ENCODE data around the gene ATF4.
"Not testable (repeated sequence)": the region's sequence is repeated elsewhere in the genome, so short reads cannot be mapped to it uniquely, and the experiment has no call there.

The ATF4 gene

GRCh38 chr22:39514373-39514973 is 5.9 kb upstream of the ATF4 start:
- DNase-seq = no peak

DNA sequence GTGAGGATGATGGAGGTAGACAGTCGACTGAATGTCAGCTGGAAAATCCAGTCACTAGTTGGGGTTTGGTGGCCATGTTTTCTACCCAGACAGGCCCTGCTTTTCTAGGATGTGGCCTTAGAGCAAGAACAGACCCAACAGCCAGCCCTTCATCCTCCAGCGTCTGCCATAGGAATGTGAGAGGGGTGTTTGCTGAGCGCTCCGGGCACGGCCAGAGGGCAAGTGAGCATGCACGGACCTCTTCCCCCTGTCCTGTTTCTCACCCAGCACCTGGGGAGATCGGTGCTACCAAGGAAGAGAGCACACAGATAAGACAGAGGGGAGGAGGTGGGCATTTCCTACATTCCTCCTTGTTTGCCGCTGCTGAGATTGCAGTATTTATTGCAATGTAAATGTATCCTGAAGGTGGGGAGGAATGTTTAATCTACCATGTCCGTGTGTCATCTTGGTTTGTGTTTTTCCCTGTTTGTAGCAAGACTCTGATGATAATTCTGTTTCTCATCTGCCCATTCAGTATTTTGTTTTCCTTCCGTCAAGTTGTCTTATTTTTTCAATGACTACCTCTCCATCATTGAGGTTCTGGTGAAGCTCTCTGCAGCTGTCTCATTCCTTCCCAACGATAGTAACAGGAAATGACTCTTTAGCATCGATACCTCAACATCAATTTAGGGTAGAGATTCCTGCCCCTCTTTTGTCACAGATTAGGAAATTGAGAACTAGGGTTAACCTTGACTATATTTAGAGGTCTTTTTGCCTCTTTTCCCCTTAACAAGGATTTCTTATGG is 4.9 kb upstream of the ATF4 start:
- DNase-seq = no peak

GRCh38 chr22:39517470-39517869 is 2.9 kb upstream of the ATF4 start:
- DNase-seq = no peak

GRCh38 chr22:39518144-39518786 is 2.1 kb upstream of the ATF4 start:
- no peak for DNase-seq

GRCh38 chr22:39518996-39519680 is 1.2 kb upstream of the ATF4 start:
- DNase-seq = no peak

GRCh38 chr22:39519681-39520225 is 609 bp upstream of the ATF4 start:
- peak; percentile 94 for DNase-seq

- not testable (repeated sequence) for DNase-seq
Measured at GRCh38 chr22:39521106-39521885, 934 bp downstream of the ATF4 start.

DNA sequence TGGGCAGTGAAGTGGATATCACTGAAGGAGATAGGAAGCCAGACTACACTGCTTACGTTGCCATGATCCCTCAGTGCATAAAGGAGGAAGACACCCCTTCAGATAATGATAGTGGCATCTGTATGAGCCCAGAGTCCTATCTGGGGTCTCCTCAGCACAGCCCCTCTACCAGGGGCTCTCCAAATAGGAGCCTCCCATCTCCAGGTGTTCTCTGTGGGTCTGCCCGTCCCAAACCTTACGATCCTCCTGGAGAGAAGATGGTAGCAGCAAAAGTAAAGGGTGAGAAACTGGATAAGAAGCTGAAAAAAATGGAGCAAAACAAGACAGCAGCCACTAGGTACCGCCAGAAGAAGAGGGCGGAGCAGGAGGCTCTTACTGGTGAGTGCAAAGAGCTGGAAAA is 1.7 kb downstream of the ATF4 start:
- not testable (repeated sequence) for DNase-seq

DNA sequence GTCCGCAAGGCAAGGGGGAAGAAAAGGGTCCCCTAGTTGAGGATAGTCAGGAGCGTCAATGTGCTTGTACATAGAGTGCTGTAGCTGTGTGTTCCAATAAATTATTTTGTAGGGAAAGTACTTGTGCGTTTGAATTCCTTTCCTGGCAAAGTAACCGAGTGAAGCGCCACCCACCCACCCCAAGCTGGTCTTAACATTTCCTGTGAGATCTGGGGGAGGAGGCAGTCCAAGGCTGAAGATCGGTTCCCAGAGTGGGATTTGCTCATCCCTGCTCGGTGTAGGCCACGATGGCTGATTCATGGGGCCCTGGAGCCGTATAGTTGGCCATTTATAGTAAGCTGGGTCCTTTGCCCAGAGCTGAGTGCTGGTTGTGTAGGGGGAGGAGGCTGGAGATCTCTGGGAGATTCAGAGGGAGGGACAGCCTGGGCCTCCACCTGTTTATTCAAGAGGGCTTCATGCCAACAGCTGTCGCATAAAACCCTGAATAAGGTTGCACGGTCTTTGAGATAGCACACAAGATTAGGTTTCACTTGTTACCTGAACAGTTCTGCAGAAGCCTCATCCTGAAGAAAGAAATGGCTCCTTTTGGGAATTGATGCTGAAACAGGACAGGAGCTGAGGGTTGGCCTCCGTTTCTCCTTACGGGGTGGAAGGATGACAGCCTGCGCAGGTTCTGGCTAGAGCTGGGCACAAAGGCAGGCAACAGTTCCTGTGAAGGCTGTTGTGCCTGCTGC is 2.4 kb downstream of the ATF4 start:
- DNase-seq = no peak

DNA sequence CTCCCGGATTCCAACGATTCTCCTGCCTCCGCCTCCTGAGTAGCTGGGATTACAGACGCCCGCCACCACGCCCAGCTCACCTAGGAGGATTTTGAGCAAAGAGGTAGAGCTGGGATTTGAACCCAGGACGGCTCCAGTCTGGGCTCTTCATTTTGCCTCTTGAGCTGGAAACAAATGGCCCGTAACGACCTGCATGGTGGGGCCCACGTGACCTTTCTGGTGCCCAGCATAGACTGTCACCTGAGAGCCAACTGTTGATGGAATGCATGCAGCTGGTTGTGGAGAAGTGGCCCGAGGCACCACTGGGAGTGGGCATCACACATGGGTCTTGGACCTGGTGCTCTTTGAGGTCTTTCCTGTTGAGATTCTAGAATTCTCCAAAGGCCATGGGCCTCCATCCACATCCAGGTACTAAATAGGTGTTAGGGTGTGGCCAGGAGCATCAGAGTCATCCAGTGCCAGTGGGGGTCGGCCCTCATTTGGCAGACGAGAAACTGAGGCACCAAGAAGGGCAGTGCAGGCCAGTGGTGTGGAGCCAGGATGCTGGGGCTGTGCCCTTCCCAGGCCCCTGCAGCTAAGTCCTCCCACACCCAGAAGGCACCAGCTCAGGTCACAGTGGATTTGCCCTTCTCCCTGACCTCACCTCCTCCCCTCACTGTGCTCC is 3.9 kb downstream of the ATF4 start:
- no peak for DNase-seq

DNA sequence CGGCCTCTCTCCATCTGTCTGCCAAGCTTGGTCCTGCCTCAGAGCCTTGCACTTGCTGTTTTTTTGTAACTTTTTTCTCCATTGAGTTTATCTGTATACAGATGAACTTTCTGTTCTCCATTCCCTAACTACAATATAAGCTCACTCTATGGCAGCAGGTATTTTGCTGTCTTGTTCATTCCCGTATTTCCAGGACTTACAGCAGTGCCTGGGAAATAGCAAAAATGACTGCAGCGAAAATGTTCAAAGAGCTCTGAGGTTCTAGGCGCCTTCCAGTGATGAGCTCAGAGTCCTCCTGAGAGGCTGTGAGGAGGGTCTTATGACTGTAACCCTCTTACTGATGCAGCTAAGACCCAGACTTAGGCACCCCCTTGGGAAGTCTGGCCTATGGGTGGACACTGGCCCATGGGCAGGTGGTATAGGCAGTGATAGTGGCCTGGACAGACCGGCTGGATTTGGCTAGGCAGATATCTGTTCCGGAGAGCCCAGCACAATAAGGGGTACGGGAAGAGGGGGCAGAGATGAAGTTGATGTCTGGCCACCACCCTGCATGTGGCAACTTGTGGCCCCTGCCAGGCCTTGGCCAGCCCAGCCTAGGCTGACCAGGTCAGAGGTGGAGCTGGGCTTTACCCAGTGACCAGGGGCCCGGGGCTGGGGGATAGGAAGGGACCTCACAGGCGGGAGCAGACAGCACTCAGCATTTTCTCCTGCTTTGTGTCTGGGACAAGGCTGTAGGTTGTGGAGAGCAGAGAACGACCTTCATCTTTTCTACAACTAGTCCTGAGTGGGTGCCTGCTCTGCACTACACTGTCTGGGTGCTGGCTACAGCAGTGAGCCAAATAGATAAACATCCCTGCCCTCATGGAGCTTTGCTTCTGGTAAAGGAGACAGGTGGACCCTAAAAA is 4.6 kb downstream of the ATF4 start:
- no peak for DNase-seq

DNA sequence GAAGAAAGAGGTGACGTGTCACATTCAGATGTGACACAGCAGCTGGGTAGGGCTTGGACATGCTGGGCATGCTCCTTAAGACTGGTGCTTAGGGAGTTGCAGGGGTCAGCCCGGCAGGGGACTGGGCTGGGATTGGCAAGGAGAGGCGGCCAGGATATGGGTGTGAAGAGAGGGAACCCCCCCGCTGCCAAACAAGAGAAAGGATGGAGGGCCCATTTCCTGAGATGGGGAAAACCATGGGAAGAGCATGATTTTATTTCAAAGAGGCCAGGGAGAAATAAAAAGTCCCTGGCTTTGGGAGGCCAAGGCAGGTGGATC is 5.3 kb downstream of the ATF4 start:
- DNase-seq = no peak

DNA sequence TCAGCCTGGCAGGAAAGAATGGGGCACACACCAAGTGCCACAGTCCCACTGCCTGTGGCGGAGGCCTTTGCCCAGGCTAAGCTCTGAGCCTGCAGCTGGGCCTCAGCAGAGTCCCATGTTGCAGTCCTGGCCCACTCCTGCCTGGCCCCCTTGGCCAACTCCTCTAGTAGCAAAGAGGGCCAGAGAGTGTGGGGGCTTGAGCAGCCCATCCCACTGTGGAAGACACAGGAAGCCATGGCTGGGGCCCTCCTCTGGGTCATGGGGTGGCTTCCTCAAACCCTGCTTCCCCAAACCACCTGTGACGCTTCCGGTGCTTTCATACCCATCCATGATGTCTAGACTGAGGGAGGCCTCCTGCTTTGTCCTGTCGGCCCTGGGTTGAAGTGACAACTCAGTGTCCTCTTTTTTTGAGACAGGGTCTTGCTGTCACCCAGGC is 6.4 kb downstream of the ATF4 start:
- no peak for DNase-seq

DNA sequence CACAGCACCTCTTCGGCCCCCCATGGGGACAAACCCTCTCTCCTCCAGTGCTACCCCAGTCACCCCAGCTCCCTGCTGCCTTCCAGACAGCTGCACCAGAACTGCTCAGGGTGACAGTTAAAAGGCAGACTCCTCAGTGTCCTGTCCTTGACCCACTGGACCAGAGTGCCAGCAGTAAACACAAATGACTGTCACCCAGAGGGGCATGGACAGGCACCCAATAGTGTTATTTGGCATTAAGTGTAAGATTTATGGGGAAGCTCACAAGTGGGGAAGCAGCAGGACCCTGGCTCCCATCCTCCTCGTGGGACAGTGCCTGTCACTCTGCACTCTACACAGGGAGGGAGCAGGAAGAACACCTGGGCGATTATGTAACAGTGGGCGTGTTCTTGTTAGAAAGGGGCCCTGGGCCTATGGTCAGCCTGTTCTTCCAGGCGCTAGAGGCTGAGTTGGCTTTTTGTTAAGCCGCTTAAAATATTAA is 7.2 kb downstream of the ATF4 start:
- DNase-seq = no peak

DNA sequence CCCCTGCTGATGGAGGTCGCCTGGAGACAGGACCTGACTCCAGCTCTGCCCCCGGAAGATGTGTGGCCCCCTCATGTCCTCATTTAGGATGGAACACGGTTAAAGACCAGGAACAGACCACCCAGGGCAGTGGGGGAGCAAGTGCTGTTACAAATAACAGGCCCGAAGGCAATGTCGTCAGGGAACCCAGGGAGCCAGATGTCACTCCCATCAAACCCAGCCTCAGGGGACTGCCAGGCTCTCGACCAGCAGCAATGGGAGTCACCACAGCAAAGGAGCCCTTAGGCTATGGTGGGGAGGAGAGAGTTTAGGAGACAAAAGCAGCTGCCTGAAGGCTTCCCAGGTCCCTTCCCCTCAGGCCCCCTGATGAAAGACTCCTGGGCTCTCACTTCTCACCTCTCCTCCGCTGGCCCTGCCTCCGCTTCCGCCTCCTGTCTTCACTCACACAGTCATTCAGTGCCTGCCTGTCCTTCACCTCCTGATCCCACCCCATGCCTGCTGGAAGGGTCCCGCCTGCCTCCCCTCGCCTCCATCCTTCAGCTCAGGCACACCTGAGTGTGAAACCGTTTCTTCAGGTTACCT is 7.8 kb downstream of the ATF4 start:
- no peak for DNase-seq

- peak; percentile 66 for DNase-seq
Measured at GRCh38 chr22:39528681-39529486, 8.5 kb downstream of the ATF4 start.

DNA sequence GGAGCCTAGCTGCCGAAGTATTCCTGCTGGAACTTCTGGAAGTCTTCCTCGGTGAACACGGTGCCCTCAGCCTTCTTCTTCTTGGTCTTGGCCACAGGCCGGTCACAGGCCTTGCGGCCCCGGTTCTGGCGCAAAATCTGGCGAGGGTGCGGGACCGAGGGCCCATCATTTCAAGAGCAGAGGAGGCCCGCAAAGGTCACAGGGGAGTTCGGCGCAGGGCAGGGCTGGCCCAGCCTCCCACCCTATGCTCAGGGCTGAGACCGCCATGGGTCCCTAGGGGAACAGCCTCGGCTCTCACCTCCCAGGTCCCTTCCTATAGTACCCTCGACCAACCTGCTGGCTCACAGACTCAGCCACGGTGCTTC is 9.1 kb downstream of the ATF4 start:
- no peak for DNase-seq

DNA sequence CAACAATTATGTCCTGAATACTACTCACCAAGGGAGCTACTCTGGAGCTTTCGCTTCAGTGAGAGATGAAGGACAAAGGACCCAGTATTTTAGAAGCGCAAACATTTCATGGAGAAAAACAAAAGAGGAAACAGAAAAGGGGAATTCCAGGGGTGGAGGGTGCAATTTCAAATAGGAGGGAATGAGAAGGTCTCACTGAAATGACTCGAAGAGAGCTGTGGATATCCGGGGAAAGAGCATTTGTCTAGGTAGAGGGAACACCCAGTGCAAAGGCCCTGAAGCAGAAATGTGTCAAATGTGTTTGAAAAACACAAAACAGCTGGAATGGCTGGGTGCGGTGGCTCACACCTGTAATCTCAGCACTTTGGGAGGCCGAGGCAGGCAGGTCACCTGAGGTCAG is 9.8 kb downstream of the ATF4 start:
- DNase-seq = no peak

All from T1000 (cell line).